Mesodermal cell (in vitro differentiated cells): ENCODE data around the gene TTF1.

Source experiments
- H3K27ac ChIP-seq: 2 replicates; pipeline ENCODE4 v1.7.0; 2013; ENCODE audit warnings: mild to moderate bottlenecking, low read depth, low read length, moderate library complexity; ENCODE audit not compliant: severe bottlenecking
- H3K36me3 ChIP-seq: 2 replicates; pipeline ENCODE4 v1.7.1; 2013; ENCODE audit warnings: mild to moderate bottlenecking, low read length, moderate library complexity; ENCODE audit not compliant: control insufficient read depth, insufficient read depth
- H3K4me1 ChIP-seq: one replicate; pipeline ENCODE4 v1.7.1; 2013; ENCODE audit warnings: mild to moderate bottlenecking, low read length; ENCODE audit not compliant: insufficient read depth, control insufficient read depth, poor library complexity, severe bottlenecking
- H3K4me3 ChIP-seq: 2 replicates; pipeline ENCODE4 v1.7.0; 2013; ENCODE audit warnings: low read length, control low read depth, mild to moderate bottlenecking; ENCODE audit not compliant: insufficient read depth, poor library complexity, severe bottlenecking; ENCODE audit errors: extremely low read depth
- H3K9me3 ChIP-seq: 2 replicates; pipeline ENCODE4 v1.7.1; 2013; ENCODE audit warnings: mild to moderate bottlenecking, low read length, moderate library complexity; ENCODE audit not compliant: control insufficient read depth
- WGBS, 2 experiments: methylation state at CpG; one replicate each; pipeline ENCODE4 v1.1.5; 2013; ENCODE audit warnings: missing lambda C conversion rate in 2 of 2; ENCODE audit not compliant: insufficient coverage in 2 of 2; 5-methylcytosine and 5-hydroxymethylcytosine counted together

The TTF1 gene

DNA sequence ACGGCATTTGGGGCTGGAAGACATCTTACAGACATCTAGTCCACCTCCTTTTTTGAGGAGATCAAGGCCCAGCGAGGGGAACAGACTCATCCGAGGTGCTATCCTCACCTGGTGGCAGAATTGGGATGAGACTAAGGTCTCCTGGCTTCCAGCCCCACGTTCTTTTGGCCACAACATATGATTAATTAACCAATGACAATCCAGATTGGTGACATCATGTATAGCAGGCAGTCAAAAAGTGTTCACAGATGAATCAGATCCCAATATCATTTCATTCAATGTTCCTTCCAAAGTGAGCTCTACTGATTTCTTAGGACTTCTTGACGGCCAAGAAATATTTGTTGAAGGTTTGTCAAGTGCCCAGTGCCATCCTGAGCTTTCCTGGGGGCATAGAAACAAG is 7.3 kb upstream of the TTF1 start:
- no peaks in the 10 kb centered on the region for H3K4me1 ChIP-seq
- no peak overlapping the region for H3K27ac ChIP-seq
- H3K36me3 ChIP-seq, result no peaks in the 10 kb centered on the region
- WGBS, 2 experiments, result 94 to 97% methylated on average over 4 to 5 of the region's 5 CpGs
- H3K9me3 ChIP-seq, result no peaks in the 10 kb centered on the region
- H3K4me3 ChIP-seq, result no peak overlapping the region

DNA sequence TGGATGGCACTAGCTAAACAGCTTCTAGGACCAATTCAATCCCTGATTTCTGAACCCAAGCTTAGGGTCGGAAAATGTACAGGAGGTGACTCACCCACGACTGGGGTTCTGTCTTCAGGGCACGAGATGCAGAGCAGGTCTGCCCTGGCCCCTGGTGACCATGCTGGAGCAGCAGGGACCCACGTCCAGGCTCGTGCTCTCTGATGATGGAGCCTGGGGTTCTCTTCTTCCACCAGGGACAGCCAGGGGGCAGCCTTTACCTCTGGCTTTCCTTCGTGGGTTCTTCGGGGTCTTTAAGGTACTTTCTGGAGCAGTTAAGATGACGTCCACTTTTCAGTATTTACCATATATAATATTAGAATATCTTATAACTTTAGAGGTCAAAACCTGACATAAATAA is 5.4 kb upstream of the TTF1 start:
- Histone ChIP-seq H3K36me3 (no peaks in the 10 kb centered on the region), H3K4me3 (no peak overlapping the region), H3K4me1 (no peaks in the 10 kb centered on the region), H3K9me3 (no peaks in the 10 kb centered on the region), H3K27ac (no peak overlapping the region)
- 12 to 13% methylated on average over 3 to 5 of the region's 8 CpGs for WGBS, 2 experiments

DNA sequence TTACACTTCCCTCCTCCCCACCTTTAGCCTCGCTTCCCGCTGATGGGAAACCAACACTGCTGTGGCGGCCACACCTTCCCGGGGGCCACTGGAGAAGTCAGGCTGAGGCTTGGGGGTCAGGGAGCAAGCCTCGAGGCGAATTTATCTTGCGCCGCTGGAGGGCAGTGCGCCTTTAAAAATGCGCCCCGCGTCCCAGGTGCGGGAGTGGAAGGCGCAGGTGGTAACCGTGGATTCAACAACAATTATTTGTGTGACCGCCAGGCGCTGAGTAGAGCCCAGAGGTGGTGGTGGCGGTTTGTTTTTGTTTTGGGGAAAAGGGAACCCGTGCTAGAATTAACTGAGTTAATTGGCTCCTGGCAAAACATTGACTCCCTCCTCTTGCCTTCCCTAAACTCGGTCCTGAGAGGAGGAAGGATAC is 4.5 kb upstream of the TTF1 start:
- H3K36me3 ChIP-seq, result no peaks in the 10 kb centered on the region
- no peaks in the 10 kb centered on the region for H3K4me1 ChIP-seq
- no peak overlapping the region for H3K27ac ChIP-seq
- 0 to 3% methylated on average over 15 to 19 of the region's 20 CpGs for WGBS, 2 experiments
- H3K9me3 ChIP-seq, result no peaks in the 10 kb centered on the region
- no peak overlapping the region for H3K4me3 ChIP-seq

DNA sequence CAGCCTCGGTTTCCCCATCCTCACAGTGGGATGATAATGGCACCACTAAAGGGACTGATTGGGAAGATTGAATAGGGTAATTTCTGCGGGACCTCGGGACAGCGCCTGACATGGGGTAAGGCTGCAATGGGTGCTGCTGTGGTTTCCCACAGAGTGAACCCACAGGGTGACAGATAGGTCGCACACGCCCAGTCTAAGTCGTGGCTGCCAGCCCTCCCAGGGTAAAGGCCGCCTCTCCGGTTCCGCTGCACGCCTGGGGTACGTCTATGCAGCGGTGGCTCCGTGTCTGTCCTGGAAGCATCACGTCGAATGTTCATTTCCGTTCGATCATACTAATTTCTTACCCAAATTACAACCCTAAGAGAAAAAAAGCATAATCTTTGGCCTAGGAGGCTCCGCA is 4.0 kb upstream of the TTF1 start:
- Histone ChIP-seq H3K36me3 (no peaks in the 10 kb centered on the region), H3K9me3 (no peaks in the 10 kb centered on the region), H3K4me3 (peak overlapping the region; percentile 46), H3K27ac (no peak overlapping the region), H3K4me1 (no peaks in the 10 kb centered on the region)
- WGBS, 2 experiments, result 5 to 7% methylated on average over 15 to 18 of the region's 19 CpGs

DNA sequence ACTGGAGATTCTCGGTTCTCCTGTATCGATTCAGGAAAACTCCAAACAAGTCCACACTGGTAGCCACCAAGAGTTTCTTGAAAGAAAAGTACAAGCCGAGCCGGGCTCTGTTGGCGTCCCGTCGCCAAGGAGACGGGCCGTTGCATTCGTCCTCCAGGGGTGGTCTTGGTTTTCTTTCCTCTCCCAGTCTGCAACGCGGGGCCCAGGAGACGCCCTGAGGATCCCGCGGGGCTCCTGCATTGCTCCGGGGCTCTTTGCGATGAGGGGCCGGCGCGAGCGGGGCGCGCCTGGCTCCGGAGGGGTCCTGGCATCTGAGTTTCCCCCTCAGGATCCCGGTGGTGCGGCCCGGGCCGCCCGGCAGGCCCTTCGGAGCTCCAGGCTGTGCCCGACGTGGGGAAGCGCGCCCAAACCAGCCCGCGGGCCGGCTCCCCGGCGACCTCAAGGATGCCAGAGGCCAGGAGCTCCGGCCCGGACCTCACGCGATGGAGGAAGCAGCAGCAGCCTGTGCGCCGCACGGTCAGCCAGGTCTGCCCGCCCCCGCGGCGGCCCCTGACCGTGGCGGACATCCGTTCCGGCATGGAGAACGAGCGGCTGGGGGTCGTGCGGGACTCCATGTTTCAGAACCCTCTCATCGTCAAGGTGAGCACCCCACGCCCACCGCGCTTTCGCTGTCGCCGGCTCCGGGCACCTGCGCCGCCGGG is 3.3 kb upstream of the TTF1 start, which contains the start of gene CFAP77:
Gene CFAP77 (plus strand): TSS at position 384 of the 701 bp plus-strand sequence. CDS start 61 bp downstream, at position 445.
- Histone ChIP-seq H3K36me3 (no peaks in the 10 kb centered on the region), H3K9me3 (no peaks in the 10 kb centered on the region), H3K4me3 (peak within 1 kb of the TSS; percentile 46), H3K27ac (peak within 1 kb of the TSS; percentile 79), H3K4me1 (no peaks in the 10 kb centered on the region)
- WGBS, 2 experiments, result 1% methylated on average over 58 to 65 of the region's 69 CpGs

DNA sequence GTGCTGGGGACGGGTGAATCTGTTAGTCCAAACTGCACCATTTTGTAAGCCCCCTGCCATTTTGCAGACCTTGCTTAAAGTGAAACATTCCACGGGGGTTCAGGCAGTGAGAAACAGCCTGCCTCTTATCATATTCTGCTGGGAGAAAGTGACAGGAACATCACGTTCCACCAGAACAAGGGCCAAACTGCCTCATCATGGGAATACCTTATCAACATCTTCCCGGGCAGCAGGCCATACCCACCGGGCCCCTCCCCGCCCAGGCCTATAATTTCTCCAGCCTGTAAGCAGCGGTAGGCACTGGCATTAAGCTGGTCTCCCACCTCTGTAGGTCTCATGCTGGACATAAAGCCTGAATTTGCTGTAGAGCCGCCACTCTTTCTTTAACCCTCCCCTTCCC is 1.9 kb upstream of the TTF1 start:
- Histone ChIP-seq H3K4me1 (no peaks in the 10 kb centered on the region), H3K27ac (no peak overlapping the region)

DNA sequence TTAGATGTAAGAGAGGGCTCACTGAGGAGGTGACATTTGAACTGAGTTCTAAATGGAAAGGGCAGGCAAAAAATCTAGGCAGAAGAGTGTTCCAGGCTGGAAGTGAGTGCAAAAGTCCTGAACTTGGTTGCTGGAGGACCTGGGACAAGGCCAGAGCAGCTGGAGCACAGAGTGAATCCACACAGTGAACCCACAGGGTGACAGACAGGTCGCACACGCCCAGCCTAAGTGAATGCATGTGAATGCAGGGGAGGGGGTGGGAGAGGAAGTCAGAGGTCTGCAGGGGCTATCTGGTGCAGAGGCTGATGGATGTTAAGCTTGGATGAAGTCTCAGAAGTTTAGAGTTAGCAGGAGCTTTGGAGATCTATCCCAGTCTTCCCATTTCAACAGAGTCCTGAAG is 556 bp upstream of the TTF1 start:
- Histone ChIP-seq H3K4me3 (no peak overlapping the region), H3K9me3 (no peaks in the 10 kb centered on the region), H3K27ac (no peak overlapping the region), H3K4me1 (no peaks in the 10 kb centered on the region), H3K36me3 (peaks cover 15% of the 10 kb centered on the region)
- WGBS, 2 experiments, result 38 to 48% methylated on average over 2 of the region's 2 CpGs

More for the DNA sequence above, 1.9 kb upstream of the TTF1 start:
- Histone ChIP-seq H3K4me3 (no peak overlapping the region), H3K36me3 (peaks cover 2% of the 10 kb centered on the region), H3K9me3 (no peaks in the 10 kb centered on the region)
- 80 to 87% methylated on average over 7 of the region's 8 CpGs for WGBS, 2 experiments

DNA sequence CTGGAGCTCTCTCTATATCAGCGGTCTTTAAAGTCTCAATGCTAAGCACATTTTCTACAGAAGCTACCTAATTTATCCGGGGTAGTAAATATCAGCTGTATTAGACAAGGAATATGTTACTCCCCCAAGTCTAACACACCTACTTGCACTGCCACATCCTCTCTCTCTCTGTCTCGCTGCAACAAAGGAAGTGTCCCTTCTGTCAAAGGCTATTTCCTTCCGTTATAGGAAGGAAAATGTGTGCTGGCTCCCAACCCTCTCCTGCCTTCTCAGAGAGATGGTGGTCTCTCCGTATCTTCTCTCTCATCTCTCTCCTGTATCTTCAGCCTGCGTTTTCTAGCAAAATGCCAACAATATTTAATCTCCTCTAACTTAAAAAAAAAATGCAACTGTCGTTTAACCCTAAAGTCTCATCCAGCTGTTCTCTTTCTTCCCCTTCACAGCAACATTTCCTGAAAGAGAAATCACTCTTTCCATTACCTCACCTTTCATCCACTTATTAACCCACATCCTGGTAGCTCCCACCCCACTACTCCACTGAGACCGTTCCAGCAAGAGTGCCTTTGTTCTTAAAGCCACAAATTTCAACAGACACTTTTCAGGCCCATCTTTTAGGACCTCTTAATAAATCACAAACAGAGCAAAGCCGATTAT is 2.3 kb downstream of the TTF1 start:
- no peak overlapping the region for H3K4me3 ChIP-seq
- no peaks in the 10 kb centered on the region for H3K4me1 ChIP-seq
- no peaks in the 10 kb centered on the region for H3K9me3 ChIP-seq
- no peak overlapping the region for H3K27ac ChIP-seq
- WGBS, 2 experiments, result 91 to 93% methylated on average over 6 to 7 of the region's 9 CpGs
- peaks cover 39% of the 10 kb centered on the region for H3K36me3 ChIP-seq

DNA sequence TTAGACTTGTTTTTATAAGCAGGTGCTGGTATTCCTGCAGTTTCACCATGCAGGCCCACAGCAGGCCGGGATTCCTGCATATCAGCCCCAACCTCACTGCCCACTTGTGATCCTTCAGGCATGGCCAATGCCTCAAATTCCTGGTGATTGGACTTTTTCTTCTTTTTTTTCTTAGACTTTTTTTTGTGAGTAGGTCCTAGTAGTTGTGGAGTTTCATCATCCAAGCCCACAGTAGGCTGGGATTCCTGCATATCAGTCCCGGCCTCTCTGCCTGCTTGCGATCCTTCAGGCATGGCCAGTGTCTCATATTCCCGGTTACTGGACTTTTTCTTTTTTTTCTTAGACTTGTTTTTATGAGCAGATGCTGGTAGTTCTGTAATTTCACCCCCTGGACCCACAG is 4.8 kb downstream of the TTF1 start:
- WGBS, 2 experiments, result 95 to 100% methylated on average over 3 to 4 of the region's 4 CpGs
- Histone ChIP-seq H3K9me3 (no peaks in the 10 kb centered on the region), H3K27ac (no peak overlapping the region), H3K4me3 (no peak overlapping the region), H3K4me1 (no peaks in the 10 kb centered on the region), H3K36me3 (peaks cover 55% of the 10 kb centered on the region)

DNA sequence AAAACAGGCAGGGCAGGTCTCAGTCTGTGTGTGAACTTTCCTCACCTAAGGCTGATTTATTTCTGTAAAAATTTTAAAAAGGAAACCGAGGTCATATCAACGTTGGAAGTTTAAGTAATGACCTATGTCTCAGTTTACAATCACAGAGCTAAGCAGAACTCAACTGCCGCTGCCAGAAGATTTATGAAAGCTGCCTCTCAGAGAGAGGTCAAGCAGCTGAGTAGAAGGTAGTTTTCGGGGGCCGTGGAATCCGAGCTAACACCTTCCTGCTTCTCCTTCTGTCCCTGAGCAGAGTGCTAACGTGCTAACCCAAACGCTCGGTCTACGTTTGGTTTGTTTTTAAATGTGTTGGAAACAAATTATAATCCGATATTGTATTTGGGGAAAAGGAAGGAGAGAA is 11.1 kb downstream of the TTF1 start:
- H3K4me3 ChIP-seq, result no peak overlapping the region
- no peak overlapping the region for H3K27ac ChIP-seq
- H3K36me3 ChIP-seq, result peaks cover 78% of the 10 kb centered on the region
- no peaks in the 10 kb centered on the region for H3K4me1 ChIP-seq
- H3K9me3 ChIP-seq, result no peaks in the 10 kb centered on the region
- WGBS, 2 experiments, result 96 to 98% methylated on average over 6 to 10 of the region's 11 CpGs

DNA sequence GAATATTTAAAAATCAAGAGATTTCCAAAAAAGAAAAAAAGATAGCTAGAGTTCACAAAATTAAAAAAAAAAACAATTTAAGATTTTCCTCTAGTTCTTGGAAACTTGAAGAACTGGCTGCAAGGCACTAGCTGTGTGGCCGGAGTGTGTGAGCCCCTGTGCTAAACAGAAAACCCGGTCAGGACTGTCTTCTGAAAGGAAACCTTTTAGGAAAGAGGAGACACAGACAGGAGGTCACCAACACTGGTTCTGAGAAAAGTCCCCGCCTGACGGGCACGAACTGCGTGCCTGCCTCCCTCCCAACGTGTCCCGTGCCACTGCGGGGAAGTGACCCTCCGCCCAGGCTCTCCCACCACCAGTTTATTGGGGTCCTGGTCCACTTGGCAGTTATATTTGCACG is 15.2 kb downstream of the TTF1 start:
- no peak overlapping the region for H3K27ac ChIP-seq
- 95 to 97% methylated on average over 10 of the region's 11 CpGs for WGBS, 2 experiments
- peaks cover 89% of the 10 kb centered on the region for H3K36me3 ChIP-seq
- H3K9me3 ChIP-seq, result no peaks in the 10 kb centered on the region
- no peak overlapping the region for H3K4me3 ChIP-seq
- H3K4me1 ChIP-seq, result no peaks in the 10 kb centered on the region
